ENCODE data around the gene MYO7B.
A peak's percentile ranks its signal among the peaks of the same experiment; 100 is the strongest.
"Not testable (repeated sequence)": the region's sequence is repeated elsewhere in the genome, so short reads cannot be mapped to it uniquely, and the experiment has no call there.

MYO7B gene

DNA sequence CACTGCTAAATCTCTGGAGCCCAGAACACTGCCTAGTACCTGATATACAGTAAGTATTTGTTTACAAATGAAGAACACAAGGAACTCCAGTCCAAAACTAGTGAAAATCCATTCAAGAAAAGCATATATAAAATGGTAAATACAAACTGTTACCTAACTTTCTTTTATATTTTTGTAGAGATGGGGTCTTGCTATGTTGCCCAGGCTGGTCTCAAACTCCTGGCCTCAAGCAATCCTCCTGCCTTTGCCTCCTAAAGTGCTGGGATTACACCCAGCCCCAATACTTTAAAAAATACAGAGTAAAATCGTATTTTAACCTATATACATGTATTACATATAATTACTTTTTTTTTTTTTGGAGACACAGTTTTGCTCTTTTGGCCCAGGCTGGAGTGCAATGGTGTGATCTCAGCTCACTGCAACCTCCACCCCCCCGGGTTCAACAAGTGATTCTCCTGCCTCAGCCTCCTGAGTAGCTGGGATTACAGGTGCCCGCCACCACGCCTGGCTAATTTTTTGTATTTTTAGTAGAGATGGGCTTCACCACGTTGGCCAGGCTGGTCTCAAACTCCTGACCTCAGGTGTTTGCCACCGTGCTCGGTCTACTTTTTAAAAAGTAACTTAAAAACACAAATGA lies 11.2 kb upstream of the MYO7B start:
- DNase-seq: not testable (repeated sequence)

DNA sequence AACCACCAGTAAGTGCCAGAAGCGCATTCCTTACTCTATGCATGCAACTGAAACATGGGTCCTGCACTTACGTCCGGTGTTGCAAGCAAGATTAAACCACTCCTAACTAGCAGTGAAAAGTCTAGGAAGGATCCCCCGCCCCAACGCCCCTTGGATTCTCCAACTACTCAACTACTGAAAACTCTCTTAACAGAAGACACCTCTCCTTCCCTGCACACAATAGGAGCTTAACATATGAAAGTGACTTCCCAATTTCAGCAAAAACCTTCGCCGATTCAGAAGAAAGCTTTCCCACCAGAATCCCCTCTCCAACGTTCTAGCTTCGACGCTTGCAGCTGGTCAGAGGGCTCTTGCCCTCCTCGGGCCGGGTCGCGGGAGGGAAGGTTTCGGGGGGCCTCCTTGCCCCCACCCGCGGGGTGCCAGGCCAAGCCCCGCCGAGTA lies 9.8 kb upstream of the MYO7B start:
- DNase-seq: peak; percentile 23

DNA sequence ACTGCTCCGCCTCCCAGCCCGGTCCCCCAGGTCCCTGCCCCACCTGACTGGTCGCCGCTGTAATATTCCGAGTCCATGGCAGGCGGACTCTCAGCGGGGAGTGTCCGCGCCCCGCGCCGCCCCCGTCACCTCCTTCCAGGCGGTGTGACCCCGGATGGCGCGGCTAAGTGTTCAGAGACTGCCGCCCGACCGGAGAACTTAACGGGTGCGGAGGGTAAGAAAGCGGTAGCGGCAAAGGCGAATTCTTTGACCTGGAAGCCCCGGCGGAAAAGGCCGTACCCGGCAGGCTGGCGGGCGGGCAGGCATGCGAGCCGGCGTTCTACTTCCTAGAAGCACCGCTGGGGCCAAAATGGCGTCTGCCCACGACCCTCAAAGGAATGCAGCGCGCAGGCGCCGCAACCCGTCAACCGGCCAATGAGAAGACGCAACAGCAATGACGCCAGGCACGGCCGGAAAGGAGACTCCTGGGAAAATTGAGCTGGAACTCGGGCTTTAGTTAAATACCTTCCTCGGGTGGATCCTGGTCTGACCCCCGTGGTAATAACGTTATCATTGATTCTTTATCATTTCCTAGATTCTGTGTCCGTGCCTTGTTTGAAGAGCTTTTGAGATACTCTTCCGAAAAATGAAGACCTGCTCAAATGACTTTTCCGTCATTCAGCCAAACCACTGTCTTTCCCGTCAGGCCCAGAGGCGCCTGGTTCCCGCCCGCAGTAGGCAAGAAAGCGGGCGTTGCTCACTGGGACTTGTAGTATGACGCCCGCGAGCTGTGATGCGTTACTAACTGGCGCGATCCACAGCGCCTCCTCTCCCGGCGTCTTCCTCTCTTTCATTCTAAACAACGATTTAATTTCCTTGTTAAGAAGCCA lies 9.1 kb upstream of the MYO7B start, which contains the start of gene IWS1:
Gene IWS1, minus strand, starts transcription at position 358 of the 869 bp plus-strand sequence. Its CDS starts 281 bp downstream, at position 77.
- peak; percentile 95 for DNase-seq

DNA sequence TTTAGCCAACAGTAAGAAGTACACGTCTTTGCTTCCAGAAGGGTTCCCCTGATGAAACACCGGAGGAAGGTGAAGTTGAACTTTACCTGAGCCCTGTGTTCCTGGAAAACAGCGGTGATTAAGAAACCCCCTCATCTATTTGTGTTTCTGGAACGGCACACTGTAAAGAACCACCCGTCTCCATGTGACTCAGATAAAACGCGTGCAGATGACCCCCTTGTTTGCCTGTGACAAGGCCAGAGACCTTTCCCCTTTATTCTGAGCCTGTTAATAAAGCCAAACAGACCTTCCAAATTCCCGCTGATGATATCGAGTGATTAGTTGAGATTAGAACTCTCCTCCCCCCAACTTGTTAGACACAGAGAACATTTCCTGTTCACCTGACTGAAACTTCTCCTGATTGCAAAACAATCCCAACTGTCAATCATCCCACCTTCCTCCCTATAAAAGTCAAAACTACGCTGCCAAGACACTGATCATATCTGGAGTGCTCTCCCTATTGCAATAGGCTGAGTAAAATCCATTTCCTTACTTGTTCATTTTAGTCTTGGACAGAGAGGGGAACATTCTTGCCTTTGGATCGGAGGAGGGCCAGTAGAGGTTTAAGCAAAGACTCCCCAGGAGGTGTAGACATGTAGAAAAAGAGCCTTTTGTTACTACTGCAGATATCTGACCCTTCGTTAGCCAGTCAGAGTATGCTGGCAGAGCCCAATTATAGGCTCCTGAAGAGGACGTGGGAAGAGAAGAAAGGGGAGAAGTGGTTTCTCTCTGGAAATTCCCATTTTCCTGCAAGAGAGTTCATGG lies 8.3 kb upstream of the MYO7B start:
- DNase-seq: no peak

DNA sequence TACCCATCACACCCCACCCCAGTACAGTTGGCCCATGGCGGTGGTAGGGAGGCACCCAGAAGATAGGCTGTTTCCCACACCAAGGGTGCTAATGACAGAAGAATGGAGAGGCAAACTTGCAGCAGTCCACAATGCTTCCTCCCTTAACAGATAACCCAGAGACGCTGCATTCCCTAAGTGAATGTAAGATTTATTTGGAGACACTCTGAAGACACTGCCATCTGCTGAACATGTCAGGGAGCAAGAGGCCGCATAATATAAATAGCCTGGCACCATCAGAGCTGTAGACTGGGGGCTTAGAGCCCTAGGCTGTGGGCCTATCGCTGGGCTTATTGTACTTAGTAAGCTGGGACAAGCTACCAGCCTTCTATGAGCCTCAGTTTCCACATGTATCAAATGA lies 7.0 kb upstream of the MYO7B start:
- no peak for DNase-seq

DNA sequence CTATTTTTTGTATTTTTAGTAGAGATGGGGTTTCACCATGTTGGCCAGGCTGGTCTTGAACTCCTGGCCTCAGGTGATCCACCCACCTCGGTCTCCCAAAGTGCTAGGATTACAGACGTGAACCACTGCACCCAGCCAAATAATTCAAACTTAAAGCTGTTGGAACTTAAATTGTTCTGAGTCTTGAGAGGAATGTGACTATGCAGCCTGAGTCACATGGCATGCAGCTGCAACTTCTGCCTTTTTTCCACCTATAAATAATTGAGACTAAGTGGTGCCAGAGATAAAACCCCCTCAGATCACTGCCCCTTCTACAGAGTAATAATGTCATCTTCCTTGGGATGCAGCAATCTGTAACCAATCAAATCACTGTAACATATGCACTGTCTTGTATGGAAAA lies 6.1 kb upstream of the MYO7B start:
- DNase-seq: not testable (repeated sequence)

DNA sequence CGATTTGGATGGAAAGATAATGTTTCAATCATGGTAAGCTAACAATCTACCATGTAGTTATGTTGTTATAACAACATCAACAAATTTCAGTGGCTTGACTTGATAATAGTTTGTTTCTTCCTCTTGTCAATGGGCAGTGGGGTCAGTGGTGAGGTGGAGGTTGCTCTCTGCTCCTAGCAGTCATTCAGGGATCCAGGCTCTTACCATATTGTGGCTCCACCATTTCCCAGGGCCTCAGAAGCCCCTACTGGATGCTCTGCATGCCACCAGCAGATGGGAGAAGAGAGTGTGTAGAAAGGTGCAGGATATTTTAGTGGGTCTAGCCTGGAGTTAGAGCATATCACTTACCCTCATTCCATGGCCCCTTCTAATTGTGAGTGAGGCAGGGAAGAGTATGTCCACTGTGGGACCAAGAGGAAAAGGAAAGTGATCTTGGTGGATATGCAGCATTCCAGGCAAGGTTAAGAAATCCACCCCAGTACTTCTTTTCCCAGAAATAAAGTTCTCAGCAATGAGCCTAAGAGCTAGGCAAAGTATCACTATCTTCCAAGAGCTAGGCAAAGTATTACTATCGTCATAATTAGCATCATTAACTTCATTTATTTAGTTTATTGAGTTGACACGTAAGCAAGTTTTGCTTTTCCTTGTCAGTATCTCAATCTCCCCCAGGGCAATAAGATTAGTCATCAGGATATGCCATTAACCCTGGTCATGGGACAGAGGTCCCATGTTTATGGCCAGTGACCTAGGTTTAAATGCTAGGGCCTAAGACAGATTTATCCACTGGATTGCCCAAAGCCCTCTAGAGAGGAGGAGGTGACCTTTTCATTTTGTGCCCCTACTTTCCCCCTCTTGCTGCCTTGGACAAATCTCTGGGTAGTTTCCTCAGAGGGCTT lies 5.0 kb upstream of the MYO7B start:
- no peak for DNase-seq

DNA sequence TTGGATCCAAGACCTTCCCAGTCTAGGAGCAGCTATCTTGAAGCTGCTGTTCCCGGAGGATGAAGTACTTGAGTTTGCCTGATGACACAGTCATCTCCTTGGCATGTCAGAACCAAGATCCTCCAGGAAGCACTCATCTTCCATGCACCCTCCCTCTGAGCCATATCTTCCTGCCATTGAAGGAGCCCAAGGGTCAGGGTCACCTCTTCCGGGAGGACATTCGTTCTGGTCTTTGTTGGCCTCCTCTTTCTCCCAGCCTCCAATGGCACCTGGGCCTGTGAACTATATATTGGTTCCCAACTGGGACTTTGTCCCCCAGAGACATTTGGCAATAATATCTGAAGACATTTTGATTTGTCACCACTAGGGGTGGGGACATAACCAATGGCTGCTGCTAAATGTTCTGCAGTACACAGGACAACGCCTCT lies 4.2 kb upstream of the MYO7B start:
- no peak for DNase-seq

DNA sequence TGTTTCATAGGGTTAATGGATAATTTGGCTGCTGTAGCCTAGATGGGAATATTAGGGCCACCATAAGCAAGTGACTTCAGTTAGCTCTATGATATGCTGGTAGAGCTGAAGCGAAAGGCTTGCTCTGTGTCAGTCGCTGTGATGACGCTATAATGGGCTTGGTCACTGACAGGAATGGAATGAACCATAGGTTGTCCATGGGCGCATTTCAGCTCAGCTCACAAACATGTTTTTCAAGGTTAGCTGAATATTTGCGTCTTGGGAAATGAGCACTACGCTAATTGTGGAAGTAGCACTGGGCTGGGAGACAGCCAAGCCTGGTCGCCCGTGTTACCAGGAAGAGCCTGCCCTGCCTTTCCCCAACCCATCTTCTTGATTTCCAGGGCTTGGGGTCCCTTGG lies 3.2 kb upstream of the MYO7B start:
- DNase-seq: no peak

DNA sequence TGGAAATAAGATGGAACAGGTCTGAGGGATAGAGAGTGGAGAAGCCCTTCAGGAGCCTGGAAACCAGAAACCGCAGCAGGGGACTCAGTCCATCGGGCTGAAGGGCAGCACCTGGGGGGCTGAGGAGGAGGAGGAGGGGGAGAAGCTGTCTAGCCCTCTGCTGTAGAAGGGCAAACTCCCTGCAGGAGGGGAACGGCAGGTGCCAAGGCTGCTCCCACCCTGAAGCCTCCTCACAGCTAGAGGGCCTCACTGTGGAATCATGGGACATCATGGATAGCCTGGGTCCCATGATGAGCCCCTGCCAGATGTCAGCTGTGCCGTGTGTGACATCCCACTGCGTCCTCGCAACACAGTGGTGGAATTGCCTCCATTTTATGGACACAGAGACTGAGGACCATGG lies 435 bp downstream of the MYO7B start:
- DNase-seq: no peak

DNA sequence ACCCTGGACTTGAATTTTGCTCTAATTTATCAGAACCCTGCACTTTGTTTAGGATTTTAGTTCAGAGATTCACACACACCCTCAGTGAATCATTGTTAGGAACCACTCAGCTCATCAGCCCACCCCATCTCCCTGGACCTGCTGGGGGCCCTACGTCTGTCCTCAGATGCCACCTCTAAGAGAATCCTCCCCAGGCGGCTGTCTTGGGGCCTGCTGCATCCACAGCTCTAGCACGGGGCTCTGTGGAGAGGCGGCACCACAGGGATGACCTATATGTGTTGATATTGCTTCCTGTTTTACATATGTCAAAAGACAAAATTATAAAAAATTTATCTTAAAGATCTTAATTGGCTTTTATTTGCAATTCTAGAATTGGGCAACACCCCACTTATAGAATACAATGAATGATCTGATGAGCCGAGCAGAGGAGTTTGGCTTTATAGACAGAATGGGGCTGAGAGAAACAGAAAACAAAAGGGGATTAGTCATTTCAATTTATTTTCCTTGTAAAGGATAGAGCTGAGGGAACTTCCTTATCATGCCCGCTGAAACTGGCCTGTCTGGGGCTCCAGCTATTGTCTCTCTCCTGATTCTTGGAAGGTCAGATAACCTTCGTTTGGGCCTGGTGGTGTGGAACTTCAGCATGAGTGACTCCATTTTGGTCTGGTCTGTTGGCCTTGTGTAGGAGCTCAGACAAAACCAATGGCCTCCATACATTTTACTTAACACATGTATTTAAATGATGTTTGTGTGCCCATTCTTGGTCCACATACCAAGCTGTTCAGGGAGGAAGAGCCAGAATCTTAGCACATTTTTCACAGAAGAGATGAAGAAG lies 1.4 kb downstream of the MYO7B start:
- no peak for DNase-seq

DNA sequence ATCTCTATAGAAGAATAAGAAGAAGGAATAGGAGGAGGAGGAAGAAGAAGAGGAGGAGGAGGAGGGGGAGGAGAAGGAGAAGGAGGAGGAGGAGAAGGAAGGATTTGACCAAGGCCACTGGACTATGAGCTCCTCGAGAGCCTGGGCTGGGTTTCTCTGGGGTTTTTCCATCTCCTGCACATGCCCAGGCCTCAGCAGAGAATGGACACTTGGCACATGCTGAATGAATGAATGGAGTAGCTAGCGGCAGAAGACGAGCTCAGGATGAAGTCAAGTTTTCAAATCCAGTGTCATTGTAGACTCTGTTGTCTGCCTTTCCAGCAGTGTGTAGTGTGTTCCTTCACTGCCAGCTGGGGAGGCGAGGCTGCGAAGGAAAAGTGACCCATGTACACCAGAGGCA lies 2.2 kb downstream of the MYO7B start:
- DNase-seq: no peak

DNA sequence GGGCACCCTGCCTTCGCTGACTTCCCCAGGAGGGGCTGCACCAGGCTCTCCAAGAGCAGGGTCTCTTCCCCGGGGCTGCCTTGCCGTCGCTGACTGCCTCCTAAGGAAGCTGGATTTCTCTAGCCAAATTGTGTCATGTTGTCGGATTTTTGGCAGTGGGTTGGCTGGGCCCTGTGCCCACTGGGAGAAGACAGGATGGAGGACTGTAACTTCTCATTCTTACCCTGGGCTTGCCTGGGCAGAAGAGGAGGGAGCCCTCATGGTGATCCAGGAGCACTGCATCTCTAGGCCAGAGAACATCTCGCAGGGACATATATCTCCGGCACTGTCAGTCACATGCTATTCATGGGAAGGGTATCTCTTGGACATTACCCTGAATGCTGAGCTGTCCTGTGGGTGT lies 6.3 kb downstream of the MYO7B start:
- no peak for DNase-seq

DNA sequence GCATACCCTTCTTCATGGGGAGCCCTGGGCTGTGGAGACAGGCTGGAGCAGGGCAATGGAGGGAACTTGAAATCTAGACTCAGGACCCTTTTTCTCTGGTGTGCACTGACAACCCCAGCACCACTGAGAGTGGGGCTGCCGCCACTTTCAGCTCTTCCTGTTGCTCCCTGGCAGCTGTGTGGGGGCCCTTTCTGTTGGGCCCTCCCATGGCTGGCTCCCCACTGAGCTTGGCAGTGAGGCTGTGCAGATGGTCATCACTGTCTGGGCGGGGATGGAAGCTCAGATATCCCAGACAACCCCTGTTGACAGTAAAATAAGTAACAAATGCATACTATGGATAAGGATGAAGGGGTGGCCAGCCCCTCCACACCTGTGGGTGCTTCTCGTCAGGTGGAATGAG lies 6.7 kb downstream of the MYO7B start:
- no peak for DNase-seq

DNA sequence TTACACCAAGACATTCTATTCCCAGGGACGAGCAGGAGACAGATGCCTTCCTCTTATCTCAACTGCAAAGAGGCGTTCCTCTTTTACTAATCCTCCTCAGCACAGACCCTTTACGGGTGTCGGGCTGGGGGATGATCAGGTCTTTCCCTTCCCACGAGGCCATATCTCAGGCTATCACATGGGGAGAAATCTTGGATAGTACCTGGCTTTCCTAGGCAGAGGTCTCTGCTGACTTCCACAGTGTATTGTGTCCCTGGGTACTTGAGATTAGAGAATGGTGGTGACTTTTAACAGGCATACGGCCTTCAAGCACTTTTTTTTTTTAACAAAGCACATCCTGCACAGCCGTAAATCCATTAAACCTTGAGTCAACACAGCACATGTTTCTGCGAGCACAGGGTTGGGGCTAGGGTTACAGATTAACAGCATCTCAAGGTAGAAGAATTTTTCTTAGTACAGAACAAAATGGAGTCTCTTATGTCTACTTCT lies 7.6 kb downstream of the MYO7B start:
- DNase-seq: not testable (repeated sequence)

DNA sequence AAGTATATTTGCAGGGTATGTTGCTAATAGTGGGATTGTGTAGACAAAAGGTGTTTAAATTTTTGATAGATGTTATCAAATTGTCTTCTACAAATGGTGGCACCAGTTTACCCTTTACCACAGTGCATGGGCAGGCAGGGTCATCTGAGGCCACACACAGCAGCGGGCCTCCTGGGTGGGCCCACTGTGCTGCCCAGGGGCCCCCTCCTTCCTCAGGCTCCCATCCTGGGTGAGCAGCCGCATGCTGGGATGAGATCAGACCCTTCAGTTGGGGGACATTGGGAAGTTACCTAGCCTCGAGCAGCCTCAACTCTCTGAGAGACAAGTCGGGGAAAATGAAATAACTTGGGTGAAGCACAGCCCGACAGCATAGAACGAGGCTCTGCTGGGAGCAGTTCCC lies 9.7 kb downstream of the MYO7B start:
- no peak for DNase-seq

DNA sequence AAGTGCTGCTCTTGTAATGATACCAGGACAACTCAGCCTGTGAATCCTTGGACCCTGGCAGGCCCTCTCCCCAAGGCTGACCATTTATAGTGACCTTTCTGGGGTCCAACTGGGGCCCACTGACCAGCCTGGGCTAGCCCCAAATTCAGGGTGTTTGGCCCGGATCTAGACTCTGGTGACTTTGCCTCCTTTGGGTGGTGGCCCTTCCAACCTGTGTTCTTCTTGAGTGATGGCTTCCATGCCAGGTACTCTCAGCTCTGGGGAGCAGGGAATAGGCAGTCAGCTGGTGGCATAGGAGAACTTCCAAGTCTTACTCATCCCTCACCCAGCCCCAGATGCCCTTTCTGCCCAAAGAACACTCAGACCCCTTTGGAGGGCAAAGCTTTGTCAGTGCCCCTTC lies 10.3 kb downstream of the MYO7B start:
- DNase-seq: no peak

DNA sequence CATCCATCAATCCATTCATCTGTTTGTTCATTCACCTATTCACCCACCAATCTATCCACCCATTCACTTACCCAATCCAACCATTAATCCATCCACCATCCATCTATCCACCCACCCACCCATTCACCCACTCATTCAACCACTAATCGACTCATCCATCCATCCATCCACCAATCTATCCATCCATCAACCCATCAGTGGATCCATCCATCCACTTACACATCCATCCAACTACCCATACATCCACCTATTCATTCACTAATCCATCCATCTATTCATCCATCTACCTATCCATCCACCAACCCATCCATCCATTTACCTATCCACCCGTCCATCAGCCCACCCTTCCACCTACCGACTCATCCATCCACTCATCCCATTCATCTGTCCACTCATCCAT lies 11.3 kb downstream of the MYO7B start:
- DNase-seq: no peak

DNA sequence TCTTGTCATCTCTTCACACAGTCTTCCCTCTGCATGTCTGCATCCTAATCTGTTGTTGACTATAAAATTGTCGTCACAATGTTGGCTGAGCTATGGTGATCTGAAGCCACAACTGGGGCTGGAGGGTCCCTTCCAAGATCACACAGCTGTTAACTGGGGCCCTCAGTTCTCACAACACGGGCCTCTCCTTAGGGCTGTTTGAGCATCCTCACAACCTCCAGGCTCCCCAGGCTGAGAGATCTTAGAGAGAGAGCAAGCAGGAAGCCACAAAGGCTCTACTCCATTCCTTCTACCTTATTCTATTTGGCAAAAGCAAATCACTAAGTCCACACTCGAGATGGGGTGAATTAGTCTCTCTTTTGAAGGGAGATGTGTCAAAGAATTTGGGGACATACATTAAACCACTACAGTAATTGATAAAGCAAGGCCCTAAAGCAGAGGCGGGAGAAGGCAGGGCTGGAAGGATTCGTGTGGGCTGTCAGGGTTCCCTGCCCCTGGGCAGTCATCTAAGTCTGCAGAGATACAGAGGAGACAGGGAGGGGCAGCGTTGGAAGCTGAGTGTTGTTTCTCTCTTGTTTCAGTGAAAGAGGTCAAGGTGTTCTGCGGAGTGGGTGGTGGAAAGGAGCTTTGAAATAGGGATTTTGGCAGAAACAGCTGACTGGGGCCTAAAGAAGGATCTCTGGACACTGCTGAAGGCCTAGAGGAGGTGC lies 15.9 kb downstream of the MYO7B start:
- no peak for DNase-seq

DNA sequence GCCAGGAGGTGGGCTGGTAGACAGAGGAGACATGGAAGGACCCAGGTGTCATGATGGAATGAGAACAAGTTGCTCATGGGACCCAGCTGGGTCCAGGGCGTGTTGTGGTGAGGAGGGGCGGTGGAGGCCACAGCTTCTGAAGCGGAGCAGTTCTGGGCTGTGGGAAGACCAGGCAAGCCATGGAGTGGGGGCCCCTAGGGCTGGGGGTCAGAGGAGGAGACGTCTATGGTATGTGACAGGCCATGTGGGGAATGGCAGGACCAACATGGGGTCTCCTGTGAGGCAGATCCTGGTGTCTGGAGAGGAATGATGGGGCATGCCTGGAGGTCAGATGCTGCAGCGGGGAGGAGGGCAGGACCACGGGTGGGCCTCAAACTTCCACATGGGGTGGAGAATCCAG lies 16.9 kb downstream of the MYO7B start:
- DNase-seq: no peak

DNA sequence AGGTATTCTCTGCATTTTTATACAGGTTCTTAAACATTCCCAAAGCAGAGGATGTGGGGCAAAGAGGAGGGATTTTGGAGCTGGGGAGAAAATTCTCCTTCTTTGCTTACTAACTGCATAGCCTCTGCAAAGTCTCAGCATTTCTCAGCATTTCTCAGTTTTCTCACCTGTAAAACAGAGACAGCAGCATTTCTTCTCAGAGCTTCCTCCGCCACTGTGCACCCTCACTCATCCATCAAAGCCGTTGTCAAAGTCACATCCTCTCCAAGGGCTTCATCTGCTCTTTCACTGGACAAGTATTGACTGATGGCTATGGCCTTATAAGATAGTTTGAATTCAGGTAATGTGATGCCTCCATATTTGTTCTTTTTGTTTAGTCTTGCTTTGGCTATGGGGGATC lies 17.4 kb downstream of the MYO7B start:
- DNase-seq: no peak

All from kidney glomerular epithelial cell (primary cell).